Gastrocnemius medialis (tissue), 4 donors: ENCODE data around the gene SPATA32.

Experiments used
- POLR2A ChIP-seq, 2 donors: fragments of 450-650 bp; IDR thresholded peaks; one replicate each; pipeline ENCODE4 v1.6.1; 2017; ENCODE audit warnings: antibody characterized with exemption in 2 of 2, mild to moderate bottlenecking in 2 of 2, moderate library complexity in 2 of 2
- TF ChIP-seq, protein P1 (sequence below), 5 experiments: fragments of 450-650 bp in 3 of 5; fragments of 200-600 bp in 2 of 5; sonication (generic) in 2 of 5; IDR thresholded peaks in 4 of 5; conservative IDR thresholded peaks in 1 of 5; 1 replicate in 4 of 5; 2 replicates in 1 of 5; pipeline ENCODE4 v1.5.1; 2016 to 2019; ENCODE audit warnings: antibody characterized with exemption in 5 of 5, mild to moderate bottlenecking in 3 of 5, moderate library complexity in 3 of 5

DNA sequence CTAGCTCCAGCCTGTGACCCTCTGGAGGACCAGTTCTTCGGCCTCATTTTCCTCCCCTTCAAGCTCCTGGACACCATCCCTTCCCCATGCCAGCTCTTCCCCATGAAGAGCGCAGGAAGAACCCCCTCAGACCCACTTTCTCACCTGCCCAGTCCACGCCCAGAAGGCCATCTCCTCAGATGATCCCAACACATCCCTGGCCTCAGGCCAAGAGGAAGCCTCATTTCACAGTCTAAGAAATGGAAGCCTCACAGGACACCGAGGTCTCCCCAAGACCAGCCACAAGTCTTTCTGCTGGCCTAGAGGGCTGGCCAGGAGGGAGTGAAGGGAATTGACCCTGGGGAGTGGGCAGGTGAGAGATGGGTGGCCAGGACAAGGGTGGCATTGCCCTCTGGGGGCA, 8.0 kb downstream of the SPATA32 start:
- TF ChIP-seq, protein P1, sequence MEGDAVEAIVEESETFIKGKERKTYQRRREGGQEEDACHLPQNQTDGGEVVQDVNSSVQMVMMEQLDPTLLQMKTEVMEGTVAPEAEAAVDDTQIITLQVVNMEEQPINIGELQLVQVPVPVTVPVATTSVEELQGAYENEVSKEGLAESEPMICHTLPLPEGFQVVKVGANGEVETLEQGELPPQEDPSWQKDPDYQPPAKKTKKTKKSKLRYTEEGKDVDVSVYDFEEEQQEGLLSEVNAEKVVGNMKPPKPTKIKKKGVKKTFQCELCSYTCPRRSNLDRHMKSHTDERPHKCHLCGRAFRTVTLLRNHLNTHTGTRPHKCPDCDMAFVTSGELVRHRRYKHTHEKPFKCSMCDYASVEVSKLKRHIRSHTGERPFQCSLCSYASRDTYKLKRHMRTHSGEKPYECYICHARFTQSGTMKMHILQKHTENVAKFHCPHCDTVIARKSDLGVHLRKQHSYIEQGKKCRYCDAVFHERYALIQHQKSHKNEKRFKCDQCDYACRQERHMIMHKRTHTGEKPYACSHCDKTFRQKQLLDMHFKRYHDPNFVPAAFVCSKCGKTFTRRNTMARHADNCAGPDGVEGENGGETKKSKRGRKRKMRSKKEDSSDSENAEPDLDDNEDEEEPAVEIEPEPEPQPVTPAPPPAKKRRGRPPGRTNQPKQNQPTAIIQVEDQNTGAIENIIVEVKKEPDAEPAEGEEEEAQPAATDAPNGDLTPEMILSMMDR (IDR thresholded peaks at IDR 0.05 in 4 of 5, conservative IDR thresholded peaks at IDR 0.05 in 1 of 5), result no peak
- TF ChIP-seq POLR2A (IDR thresholded peaks at IDR 0.05), result no peak
